ENCODE measurements around the gene ST6GALNAC5.

- TF ChIP-seq, protein P1, sequence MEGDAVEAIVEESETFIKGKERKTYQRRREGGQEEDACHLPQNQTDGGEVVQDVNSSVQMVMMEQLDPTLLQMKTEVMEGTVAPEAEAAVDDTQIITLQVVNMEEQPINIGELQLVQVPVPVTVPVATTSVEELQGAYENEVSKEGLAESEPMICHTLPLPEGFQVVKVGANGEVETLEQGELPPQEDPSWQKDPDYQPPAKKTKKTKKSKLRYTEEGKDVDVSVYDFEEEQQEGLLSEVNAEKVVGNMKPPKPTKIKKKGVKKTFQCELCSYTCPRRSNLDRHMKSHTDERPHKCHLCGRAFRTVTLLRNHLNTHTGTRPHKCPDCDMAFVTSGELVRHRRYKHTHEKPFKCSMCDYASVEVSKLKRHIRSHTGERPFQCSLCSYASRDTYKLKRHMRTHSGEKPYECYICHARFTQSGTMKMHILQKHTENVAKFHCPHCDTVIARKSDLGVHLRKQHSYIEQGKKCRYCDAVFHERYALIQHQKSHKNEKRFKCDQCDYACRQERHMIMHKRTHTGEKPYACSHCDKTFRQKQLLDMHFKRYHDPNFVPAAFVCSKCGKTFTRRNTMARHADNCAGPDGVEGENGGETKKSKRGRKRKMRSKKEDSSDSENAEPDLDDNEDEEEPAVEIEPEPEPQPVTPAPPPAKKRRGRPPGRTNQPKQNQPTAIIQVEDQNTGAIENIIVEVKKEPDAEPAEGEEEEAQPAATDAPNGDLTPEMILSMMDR (IDR thresholded peaks at IDR 0.05; ENCODE audit: low read length): no peak
- TF ChIP-seq EZH2 (optimal IDR thresholded peaks at IDR 0.05; ENCODE audit: low read depth, low read length): no peak
Observed at GRCh38 chr1:77057994-77058585, 190.8 kb downstream of the ST6GALNAC5 start.

Data from MM.1S (cell line).